ENCODE data around the gene PPIE. TPM values are rescaled to one million over a fixed set of nuclear protein-coding genes. Genes with fewer than 3 reads are reported as not detected.

PPIE gene
- total and polyA plus RNA-seq, 10 donors = 32.1 to 53.2 (median 41.1) TPM

- intact Hi-C loops (cut with DNase I; ENCODE audit: low total_unique reads) = no loop called here
- peak; percentile 34 to 83 (median 70) for TF ChIP-seq CTCF (IDR thresholded peaks at IDR 0.05 in 8 of 11, conservative IDR thresholded peaks at IDR 0.05 in 3 of 11)
- TF ChIP-seq POLR2A (IDR thresholded peaks at IDR 0.05) = no peak
- TF ChIP-seq POLR2AphosphoS5 (IDR thresholded peaks at IDR 0.05) = peak in 1 of 3 donors; percentile 21
- WGBS, 5 donors = 35 to 52% (median 42%) methylated on average over 7 of the region's 7 CpGs
- peaks cover 0 to 42% (median 0%) of the 10 kb centered on the region in 7 donors for H3K27me3 ChIP-seq (replicated peaks in 1 of 7)
- DNase-seq = no peak
- H3K9me3 ChIP-seq = no peaks in the 10 kb centered on the region
- H3K36me3 ChIP-seq = no peaks in the 10 kb centered on the region
- no peak overlapping the region for H3K4me3 ChIP-seq
- peaks cover 0 to 10% (median 3%) of the 10 kb centered on the region in 6 donors for H3K4me1 ChIP-seq
- H3K27ac ChIP-seq = peak overlapping the region in 2 of 8 donors; percentile 40 to 51
Observed at GRCh38 chr1:39720094-39720999, 18.3 kb upstream of the PPIE start.

GRCh38 chr1:39721664-39722063 lies 17.0 kb upstream of the PPIE start:
- Histone ChIP-seq H3K36me3 (no peaks in the 10 kb centered on the region), H3K27ac (no peak overlapping the region), H3K4me3 (no peak overlapping the region), H3K4me1 (peaks cover 0 to 10% (median 3%) of the 10 kb centered on the region in 6 donors), H3K27me3 (replicated peaks in 1 of 7) (peaks cover 0 to 44% (median 3%) of the 10 kb centered on the region in 7 donors), H3K9me3 (no peaks in the 10 kb centered on the region)
- DNase-seq = no peak
- intact Hi-C loops (cut with DNase I; ENCODE audit: low total_unique reads) = no loop called here
- TF ChIP-seq POLR2A (IDR thresholded peaks at IDR 0.05) = no peak

- 18 to 33% (median 21%) methylated on average over 2 of the region's 2 CpGs for WGBS, 5 donors
- intact Hi-C loops (cut with DNase I; ENCODE audit: low total_unique reads) = no loop called here
Observed at GRCh38 chr1:39722495-39722894, 16.2 kb upstream of the PPIE start.

GRCh38 chr1:39726600-39726999 lies 12.1 kb upstream of the PPIE start:
- intact Hi-C loops (cut with DNase I; ENCODE audit: low total_unique reads) = no loop called here
- Histone ChIP-seq H3K4me3 (no peak overlapping the region), H3K9me3 (no peaks in the 10 kb centered on the region), H3K27me3 (replicated peaks in 1 of 7) (peaks cover 0 to 65% (median 31%) of the 10 kb centered on the region in 7 donors), H3K36me3 (no peaks in the 10 kb centered on the region), H3K4me1 (no peaks in the 10 kb centered on the region), H3K27ac (no peak overlapping the region)
- TF ChIP-seq CTCF (IDR thresholded peaks at IDR 0.05 in 8 of 11, conservative IDR thresholded peaks at IDR 0.05 in 3 of 11) = no peak
- TF ChIP-seq POLR2A (IDR thresholded peaks at IDR 0.05) = no peak
- DNase-seq = no peak
- 69 to 87% (median 82%) methylated on average over 3 of the region's 3 CpGs for WGBS, 5 donors

More at GRCh38 chr1:39722495-39722894, 16.2 kb upstream of the PPIE start:
- Histone ChIP-seq H3K27me3 (replicated peaks in 1 of 7) (peaks cover 0 to 44% (median 10%) of the 10 kb centered on the region in 7 donors), H3K4me3 (no peak overlapping the region), H3K36me3 (no peaks in the 10 kb centered on the region), H3K9me3 (no peaks in the 10 kb centered on the region), H3K27ac (no peak overlapping the region), H3K4me1 (peaks cover 0 to 10% (median 3%) of the 10 kb centered on the region in 6 donors)
- no peak for TF ChIP-seq POLR2AphosphoS5 (IDR thresholded peaks at IDR 0.05)
- no peak for TF ChIP-seq POLR2A (IDR thresholded peaks at IDR 0.05)
- no peak for TF ChIP-seq CTCF (IDR thresholded peaks at IDR 0.05 in 8 of 11, conservative IDR thresholded peaks at IDR 0.05 in 3 of 11)
- no peak for DNase-seq

All from spleen (tissue), 11 donors.